Measurements from ENCODE around the gene DNAH10. TPM values are rescaled to one million over a fixed set of nuclear protein-coding genes. Genes with fewer than 3 reads are reported as not detected.
"Not testable (repeated sequence)": the region's sequence is repeated elsewhere in the genome, so short reads cannot be mapped to it uniquely, and the experiment has no call there.

Gene DNAH10
- total RNA-seq, 1 donor from 2014 or later = 0.51 TPM

DNA sequence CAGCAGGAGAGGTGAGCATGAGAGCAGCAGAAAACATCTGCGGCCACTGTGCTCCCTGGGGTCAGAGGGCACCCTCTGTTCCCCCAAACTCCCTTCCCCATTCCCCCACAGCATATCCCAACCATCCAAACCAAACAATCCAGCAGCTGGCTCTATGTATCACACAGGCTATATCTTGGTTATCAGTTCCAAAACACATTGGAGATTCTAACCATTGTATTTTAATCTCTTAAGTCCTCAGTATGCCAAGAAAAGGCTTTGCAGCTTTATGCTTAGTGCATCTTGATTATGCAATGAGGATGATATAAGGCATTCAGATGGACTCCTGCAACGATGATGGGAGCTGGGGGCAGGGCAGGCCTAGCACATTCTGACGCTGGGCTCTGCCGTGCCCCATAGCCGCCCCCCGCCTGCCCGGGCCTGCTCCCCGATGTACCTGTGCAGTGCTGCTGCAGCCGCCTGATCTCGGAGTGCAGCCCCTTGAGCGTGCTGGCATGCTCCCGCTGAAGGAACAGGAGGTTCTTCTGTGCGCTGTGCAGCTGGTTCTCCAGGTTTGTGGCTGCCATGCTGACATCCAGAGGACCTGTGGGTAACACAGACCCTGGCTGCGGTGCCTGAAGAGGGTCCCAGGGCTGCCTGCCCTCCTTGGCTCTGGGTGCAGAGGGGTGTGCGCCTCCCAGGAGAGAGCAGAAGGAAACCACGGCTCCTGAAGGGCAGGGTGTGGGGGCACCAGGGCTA lies 181.0 kb downstream of the DNAH10 start:
- intact Hi-C loops (cut with micrococcal nuclease) = no loop called here
- CTCF ChIA-PET = no interaction called here
- H3K27me3 Mint-ChIP-seq = no peaks in the 10 kb centered on the region
- H3K36me3 Mint-ChIP-seq (ENCODE audit: low read depth) = peaks cover 50% of the 10 kb centered on the region
- H3K27ac Mint-ChIP-seq = no peak overlapping the region
- peaks cover 11% of the 10 kb centered on the region for H3K4me1 Mint-ChIP-seq
- no peaks in the 10 kb centered on the region for H3K9me3 Mint-ChIP-seq
- no peak overlapping the region for H3K4me3 Mint-ChIP-seq
- ATAC-seq (ENCODE audit: low read depth) (no peak), DNase-seq (no peak)
- TF ChIP-seq, protein P1, sequence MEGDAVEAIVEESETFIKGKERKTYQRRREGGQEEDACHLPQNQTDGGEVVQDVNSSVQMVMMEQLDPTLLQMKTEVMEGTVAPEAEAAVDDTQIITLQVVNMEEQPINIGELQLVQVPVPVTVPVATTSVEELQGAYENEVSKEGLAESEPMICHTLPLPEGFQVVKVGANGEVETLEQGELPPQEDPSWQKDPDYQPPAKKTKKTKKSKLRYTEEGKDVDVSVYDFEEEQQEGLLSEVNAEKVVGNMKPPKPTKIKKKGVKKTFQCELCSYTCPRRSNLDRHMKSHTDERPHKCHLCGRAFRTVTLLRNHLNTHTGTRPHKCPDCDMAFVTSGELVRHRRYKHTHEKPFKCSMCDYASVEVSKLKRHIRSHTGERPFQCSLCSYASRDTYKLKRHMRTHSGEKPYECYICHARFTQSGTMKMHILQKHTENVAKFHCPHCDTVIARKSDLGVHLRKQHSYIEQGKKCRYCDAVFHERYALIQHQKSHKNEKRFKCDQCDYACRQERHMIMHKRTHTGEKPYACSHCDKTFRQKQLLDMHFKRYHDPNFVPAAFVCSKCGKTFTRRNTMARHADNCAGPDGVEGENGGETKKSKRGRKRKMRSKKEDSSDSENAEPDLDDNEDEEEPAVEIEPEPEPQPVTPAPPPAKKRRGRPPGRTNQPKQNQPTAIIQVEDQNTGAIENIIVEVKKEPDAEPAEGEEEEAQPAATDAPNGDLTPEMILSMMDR (IDR thresholded peaks at IDR 0.05) = no peak
- POLR2A ChIA-PET = no interaction called here

DNA sequence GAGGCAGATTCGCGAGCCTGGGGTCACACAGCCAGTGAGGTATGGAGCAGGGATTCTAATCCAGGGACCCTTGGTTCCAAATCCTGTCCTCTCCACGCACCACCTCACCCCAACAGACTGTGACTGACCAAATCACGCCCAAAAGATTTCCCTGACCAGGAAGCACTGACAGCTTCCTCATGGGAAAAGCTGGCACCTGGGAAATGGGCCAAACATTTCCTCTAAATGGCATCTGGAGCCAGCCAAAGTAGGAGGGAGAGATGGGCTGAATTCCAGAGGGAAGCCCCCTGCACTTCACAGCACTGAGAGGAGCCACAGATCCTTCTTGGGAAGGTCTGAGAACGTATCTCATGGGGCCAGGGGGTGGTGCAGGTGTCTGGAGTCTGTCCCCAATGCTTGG lies 181.7 kb downstream of the DNAH10 start:
- DNase-seq (no peak), ATAC-seq (ENCODE audit: low read depth) (no peak)
- ChIA-PET POLR2A (no interaction called here), CTCF (no interaction called here)
- Mint-ChIP-seq H3K9me3 (no peaks in the 10 kb centered on the region), H3K36me3 (ENCODE audit: low read depth) (peaks cover 55% of the 10 kb centered on the region), H3K27me3 (no peaks in the 10 kb centered on the region), H3K27ac (no peak overlapping the region), H3K4me1 (peaks cover 4% of the 10 kb centered on the region), H3K4me3 (no peak overlapping the region)
- intact Hi-C loops (cut with micrococcal nuclease) = no loop called here
- TF ChIP-seq, protein P1 (IDR thresholded peaks at IDR 0.05) = no peak

DNA sequence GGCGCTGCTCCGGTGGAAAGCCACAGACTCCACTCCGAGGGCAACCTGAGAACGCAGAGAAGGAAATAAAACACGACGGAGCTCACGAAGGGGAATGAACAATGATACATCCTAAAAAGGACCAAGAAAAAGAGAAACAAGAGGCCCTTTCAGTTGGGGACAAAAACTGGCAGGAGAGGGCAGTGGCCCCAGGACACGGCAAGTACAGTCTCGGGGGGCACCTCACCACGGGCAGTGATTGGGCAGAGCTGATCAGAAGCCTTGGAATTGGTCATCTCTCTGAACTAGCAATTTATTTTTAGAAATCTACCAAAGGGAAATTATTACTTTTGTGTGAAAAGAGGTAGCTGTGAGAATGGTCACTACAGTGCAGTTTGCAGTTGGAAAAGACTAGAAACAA lies 182.6 kb downstream of the DNAH10 start:
- intact Hi-C loops (cut with micrococcal nuclease) = no loop called here
- TF ChIP-seq, protein P1 (IDR thresholded peaks at IDR 0.05) = no peak
- Mint-ChIP-seq H3K4me3 (no peak overlapping the region), H3K27ac (no peak overlapping the region), H3K9me3 (no peaks in the 10 kb centered on the region), H3K4me1 (no peaks in the 10 kb centered on the region), H3K36me3 (ENCODE audit: low read depth) (peaks cover 56% of the 10 kb centered on the region), H3K27me3 (no peaks in the 10 kb centered on the region)
- ATAC-seq (ENCODE audit: low read depth) = no peak
- CTCF ChIA-PET = no interaction called here
- DNase-seq = no peak
- POLR2A ChIA-PET = no interaction called here

DNA sequence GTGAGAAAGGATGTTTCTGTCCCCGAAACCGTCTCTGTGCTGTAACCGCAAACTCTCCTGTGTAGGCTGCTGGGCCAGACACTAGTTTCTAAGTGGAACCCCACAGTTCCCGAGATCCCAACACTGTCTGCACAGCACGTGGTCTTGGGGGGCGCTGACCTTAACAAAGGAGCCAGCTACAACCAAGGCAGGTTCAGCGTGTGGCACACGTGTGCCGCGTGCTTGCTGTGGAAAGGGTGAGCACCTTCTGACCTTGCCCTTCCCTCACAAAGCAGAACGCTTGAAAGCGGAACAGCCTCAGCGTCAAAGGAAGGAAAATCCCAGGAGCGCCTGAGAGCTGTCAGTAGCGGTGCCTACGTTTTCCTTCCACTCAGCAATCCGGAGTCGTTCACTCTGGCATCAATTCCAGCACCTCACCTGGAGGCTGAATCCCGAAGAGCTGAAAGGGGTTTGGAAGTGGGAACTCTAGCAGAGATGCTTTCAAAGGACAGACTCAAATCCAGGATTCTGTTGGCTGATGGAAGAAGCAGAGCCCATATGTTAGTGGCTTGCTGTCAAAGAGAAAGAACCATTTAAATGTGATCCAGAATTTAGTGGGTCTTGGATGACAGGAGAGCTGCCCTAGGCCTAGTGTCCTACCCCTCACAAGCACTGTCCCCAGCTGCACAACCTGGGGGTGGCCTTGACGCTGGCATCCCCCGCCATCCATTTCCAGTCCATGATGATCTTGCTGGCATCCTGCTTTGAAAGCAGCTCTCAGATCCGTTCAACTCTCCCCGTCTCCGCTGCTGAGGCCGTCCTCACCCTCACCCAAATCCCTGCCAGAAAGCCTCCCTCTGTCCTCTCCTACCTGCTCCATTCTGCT lies 183.4 kb downstream of the DNAH10 start:
- no peaks in the 10 kb centered on the region for H3K27me3 Mint-ChIP-seq
- H3K27ac Mint-ChIP-seq = no peak overlapping the region
- no peaks in the 10 kb centered on the region for H3K9me3 Mint-ChIP-seq
- TF ChIP-seq, protein P1 (IDR thresholded peaks at IDR 0.05) = no peak
- CTCF ChIA-PET = no interaction called here
- POLR2A ChIA-PET = no interaction called here
- H3K36me3 Mint-ChIP-seq (ENCODE audit: low read depth) = peaks cover 54% of the 10 kb centered on the region
- ATAC-seq (ENCODE audit: low read depth) (no peak), DNase-seq (no peak)
- no peaks in the 10 kb centered on the region for H3K4me1 Mint-ChIP-seq
- intact Hi-C loops (cut with micrococcal nuclease) = no loop called here
- no peak overlapping the region for H3K4me3 Mint-ChIP-seq

DNA sequence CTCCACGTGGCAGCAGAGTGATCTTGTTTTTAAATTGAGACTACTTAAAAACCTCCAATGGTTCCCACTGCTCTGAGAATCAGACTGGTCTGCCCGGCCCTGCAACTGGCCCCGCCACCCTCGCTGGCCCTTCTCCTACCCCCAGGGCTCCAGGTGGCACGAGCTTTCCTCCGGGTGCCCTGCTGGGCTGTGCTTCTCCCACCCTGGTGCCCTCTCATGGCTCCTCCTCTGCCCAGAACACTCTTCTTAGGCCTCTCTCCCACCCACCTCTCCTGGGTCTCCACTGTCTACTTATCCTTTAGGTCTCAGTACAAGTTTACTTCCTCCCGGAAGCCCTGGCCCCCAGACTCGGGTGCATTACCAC lies 184.0 kb downstream of the DNAH10 start:
- ChIA-PET POLR2A (no interaction called here), CTCF (no interaction called here)
- no peak overlapping the region for H3K4me3 Mint-ChIP-seq
- intact Hi-C loops (cut with micrococcal nuclease) = no loop called here
- no peak for ATAC-seq (ENCODE audit: low read depth)
- DNase-seq = no peak
- H3K27ac Mint-ChIP-seq = no peak overlapping the region
- H3K4me1 Mint-ChIP-seq = no peaks in the 10 kb centered on the region
- H3K9me3 Mint-ChIP-seq = no peaks in the 10 kb centered on the region
- peaks cover 52% of the 10 kb centered on the region for H3K36me3 Mint-ChIP-seq (ENCODE audit: low read depth)
- no peaks in the 10 kb centered on the region for H3K27me3 Mint-ChIP-seq
- TF ChIP-seq, protein P1 (IDR thresholded peaks at IDR 0.05) = no peak

DNA sequence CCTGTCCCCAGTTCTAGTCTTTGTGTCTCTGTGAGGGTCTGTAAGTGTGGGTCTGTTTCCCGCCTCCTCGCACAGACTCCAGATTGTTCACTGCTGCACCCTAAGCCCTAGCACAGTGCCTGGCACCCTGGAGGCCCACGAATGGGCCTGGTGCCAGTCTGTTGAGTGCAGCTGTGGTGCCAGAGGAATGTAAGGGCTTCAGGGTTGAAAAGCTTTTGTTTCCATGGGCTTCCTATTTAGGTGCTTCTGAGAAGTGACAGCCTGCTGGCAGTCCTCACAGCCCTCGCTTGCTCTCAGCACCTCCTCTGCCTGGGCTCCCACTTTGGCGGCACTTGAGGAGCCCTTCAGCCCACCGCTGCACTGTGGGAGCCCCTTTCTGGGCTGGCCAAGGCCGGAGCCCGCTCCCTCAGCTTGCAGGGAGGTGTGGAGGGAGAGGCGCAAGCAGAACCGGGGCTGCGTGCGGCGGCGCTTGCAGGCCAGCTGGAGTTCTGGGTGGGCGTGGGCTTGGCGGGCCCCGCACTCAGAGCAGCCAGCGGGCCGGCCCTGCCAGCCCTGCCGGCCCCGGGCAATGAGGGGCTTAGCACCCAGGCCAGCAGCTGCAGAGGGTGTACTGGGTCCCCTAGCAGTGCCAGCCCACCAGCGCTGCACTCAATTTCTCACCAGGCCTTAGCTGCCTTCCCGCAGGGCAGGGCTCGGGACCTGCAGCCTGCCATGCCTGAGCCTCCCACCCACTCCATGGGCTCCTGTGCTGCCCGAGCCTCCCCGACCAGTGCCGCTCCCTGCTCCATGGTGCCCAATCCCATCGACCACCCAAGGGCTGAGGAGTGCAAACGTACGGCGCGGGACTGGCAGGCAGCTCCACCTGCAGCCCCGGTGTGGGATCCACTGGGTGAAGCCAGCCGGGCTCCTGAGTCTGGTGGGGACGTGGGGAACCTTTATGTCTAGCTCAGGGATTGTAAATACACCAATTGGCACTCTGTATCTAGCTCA lies 184.7 kb downstream of the DNAH10 start:
- intact Hi-C loops (cut with micrococcal nuclease); H3K4me3 Mint-ChIP-seq; H3K9me3 Mint-ChIP-seq; POLR2A ChIA-PET; ATAC-seq (ENCODE audit: low read depth); CTCF ChIA-PET; H3K27ac Mint-ChIP-seq; H3K4me1 Mint-ChIP-seq; DNase-seq; H3K27me3 Mint-ChIP-seq: not testable (repeated sequence)
- peaks cover 45% of the 10 kb centered on the region for H3K36me3 Mint-ChIP-seq (ENCODE audit: low read depth)

DNA sequence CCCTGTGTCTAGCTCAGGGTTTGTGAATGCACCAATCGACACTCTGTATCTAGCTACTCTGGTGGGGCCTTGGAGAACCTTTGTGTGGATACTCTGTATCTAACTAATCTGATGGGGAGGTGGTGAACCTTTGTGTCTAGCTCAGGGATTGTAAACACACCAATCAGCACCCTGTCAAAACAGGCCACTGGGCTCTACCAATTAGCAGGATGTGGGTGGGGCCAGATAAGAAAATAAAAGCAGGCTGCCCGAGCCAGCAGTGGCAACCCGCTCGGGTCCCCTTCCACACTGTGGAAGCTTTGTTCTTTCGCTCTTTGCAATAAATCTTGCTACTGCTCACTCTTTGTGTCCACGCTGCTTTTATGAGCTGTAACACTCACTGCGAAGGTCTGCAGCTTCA lies 185.4 kb downstream of the DNAH10 start:
- H3K27me3 Mint-ChIP-seq; H3K27ac Mint-ChIP-seq; ATAC-seq (ENCODE audit: low read depth); CTCF ChIA-PET; intact Hi-C loops (cut with micrococcal nuclease); H3K9me3 Mint-ChIP-seq; H3K4me1 Mint-ChIP-seq; H3K4me3 Mint-ChIP-seq; DNase-seq; POLR2A ChIA-PET: not testable (repeated sequence)
- peaks cover 38% of the 10 kb centered on the region for H3K36me3 Mint-ChIP-seq (ENCODE audit: low read depth)
